Tibial artery (tissue), 4 donors: Measurements from ENCODE around the gene MTARC1.

Source experiments
- DNase-seq, 2 donors: peaks; one replicate each; pipeline ENCODE4 v3.0.0-alpha.2; 2019
- H3K27ac ChIP-seq, 2 donors: fragments of 200-600 bp; sonication (generic) in 1 of 2; 1 replicate in 1 of 2; 2 replicates in 1 of 2; pipeline ENCODE4 v1.5.1; 2018 to 2019; ENCODE audit warnings: mild to moderate bottlenecking in 1 of 2
- H3K27me3 ChIP-seq, 2 donors: fragments of 200-600 bp; sonication (generic) in 1 of 2; one replicate each; pipeline versions ENCODE4 v1.5.1 to v1.6.0; 2016 to 2019
- H3K36me3 ChIP-seq, 3 donors: fragments of 200-600 bp; sonication (generic) in 2 of 3; one replicate each; pipeline ENCODE4 v1.5.1; 2016 to 2019; ENCODE audit warnings: mild to moderate bottlenecking in 2 of 3
- H3K4me1 ChIP-seq, 4 donors: fragments of 200-600 bp; sonication (generic) in 2 of 4; 1 replicate in 3 of 4; 2 replicates in 1 of 4; pipeline ENCODE4 v1.5.1; 2016 to 2019
- H3K4me3 ChIP-seq, 2 donors: fragments of 200-600 bp; sonication (generic) in 1 of 2; 1 replicate in 1 of 2; 2 replicates in 1 of 2; pipeline ENCODE4 v1.5.1; 2018 to 2019; ENCODE audit warnings: mild to moderate bottlenecking in 2 of 2
- H3K9me3 ChIP-seq, 3 donors: fragments of 200-600 bp; sonication (generic) in 1 of 3; one replicate each; pipeline ENCODE4 v1.5.1; 2016 to 2019
- CTCF ChIP-seq, 2 experiments: fragments of 200-600 bp in 1 of 2; fragments of 450-650 bp in 1 of 2; IDR thresholded peaks; one replicate each; pipeline ENCODE4 v1.5.1; 2017 to 2019; ENCODE audit warnings: antibody characterized with exemption in 2 of 2, mild to moderate bottlenecking in 1 of 2, moderate library complexity in 1 of 2
- intact Hi-C: fragments of 100-400 bp; cut with DNase I; formaldehyde crosslinking; loops from one replicate; pipeline ENCODE4 v1.15.0; 2023; ENCODE audit warnings: low total_unique reads

Gene MTARC1

GRCh38 chr1:220813013-220813412 lies 26.3 kb downstream of the MTARC1 start:
- peaks cover 0 to 6% (median 3%) of the 10 kb centered on the region in 4 donors for H3K4me1 ChIP-seq
- no peak overlapping the region for H3K27ac ChIP-seq
- H3K9me3 ChIP-seq = no peaks in the 10 kb centered on the region
- H3K4me3 ChIP-seq = no peak overlapping the region
- TF ChIP-seq CTCF (IDR thresholded peaks at IDR 0.05) = no peak
- intact Hi-C loops = no loop called here
- H3K36me3 ChIP-seq = peaks cover 0 to 39% (median 4%) of the 10 kb centered on the region in 3 donors
- DNase-seq = no peak
- H3K27me3 ChIP-seq = no peaks in the 10 kb centered on the region

GRCh38 chr1:220815409-220815808 lies 28.7 kb downstream of the MTARC1 start:
- H3K36me3 ChIP-seq = peaks cover 0 to 39% (median 4%) of the 10 kb centered on the region in 3 donors
- H3K27me3 ChIP-seq = no peaks in the 10 kb centered on the region
- intact Hi-C loops = no loop called here
- no peak for TF ChIP-seq CTCF (IDR thresholded peaks at IDR 0.05)
- H3K9me3 ChIP-seq = no peaks in the 10 kb centered on the region
- DNase-seq = no peak
- H3K4me1 ChIP-seq = peaks cover 0 to 23% (median 13%) of the 10 kb centered on the region in 4 donors
- H3K27ac ChIP-seq = no peak overlapping the region
- H3K4me3 ChIP-seq = no peak overlapping the region

- peak overlapping the region in 1 of 2 donors; percentile 12 for H3K27ac ChIP-seq
- intact Hi-C loops = no loop called here
Measured at GRCh38 chr1:220817907-220818306, 31.2 kb downstream of the MTARC1 start.

GRCh38 chr1:220818421-220819173 lies 31.9 kb downstream of the MTARC1 start:
- intact Hi-C loops = no loop called here
- no peak for TF ChIP-seq CTCF (IDR thresholded peaks at IDR 0.05)

More at GRCh38 chr1:220817907-220818306, 31.2 kb downstream of the MTARC1 start:
- H3K4me1 ChIP-seq = peaks cover 0 to 20% (median 12%) of the 10 kb centered on the region in 4 donors
- peak in 1 of 2 donors; percentile 48 for DNase-seq
- TF ChIP-seq CTCF (IDR thresholded peaks at IDR 0.05) = no peak
- H3K4me3 ChIP-seq = no peak overlapping the region
- H3K9me3 ChIP-seq = no peaks in the 10 kb centered on the region
- H3K36me3 ChIP-seq = peaks cover 0 to 32% (median 0%) of the 10 kb centered on the region in 3 donors
- H3K27me3 ChIP-seq = no peaks in the 10 kb centered on the region

GRCh38 chr1:220819467-220820026 lies 32.8 kb downstream of the MTARC1 start:
- intact Hi-C loops = no loop called here
- H3K27ac ChIP-seq = no peak overlapping the region
- no peak overlapping the region for H3K4me3 ChIP-seq
- no peak for TF ChIP-seq CTCF (IDR thresholded peaks at IDR 0.05)
- H3K36me3 ChIP-seq = peaks cover 0 to 20% (median 0%) of the 10 kb centered on the region in 3 donors
- DNase-seq = no peak
- H3K9me3 ChIP-seq = no peaks in the 10 kb centered on the region
- H3K27me3 ChIP-seq = no peaks in the 10 kb centered on the region
- H3K4me1 ChIP-seq = peaks cover 0 to 28% (median 14%) of the 10 kb centered on the region in 4 donors

More at GRCh38 chr1:220818421-220819173, 31.9 kb downstream of the MTARC1 start:
- no peaks in the 10 kb centered on the region for H3K9me3 ChIP-seq
- H3K4me3 ChIP-seq = no peak overlapping the region
- H3K36me3 ChIP-seq = peaks cover 0 to 26% (median 0%) of the 10 kb centered on the region in 3 donors
- peak in 1 of 2 donors; percentile 40 for DNase-seq
- H3K27me3 ChIP-seq = no peaks in the 10 kb centered on the region
- peak overlapping the region; percentile 10 to 12 for H3K27ac ChIP-seq
- peaks cover 0 to 20% (median 12%) of the 10 kb centered on the region in 4 donors for H3K4me1 ChIP-seq
